HG03565 (cell line): ENCODE results near the gene NCS1.

Source experiments
- ATAC-seq: cut with Tn5 transposase; IDR thresholded peaks from one replicate; pipeline ENCODE4 v1.9.1; 2021; ENCODE audit warnings: mild to moderate bottlenecking, moderate library complexity; ENCODE audit not compliant: unreplicated experiment

The NCS1 gene

DNA sequence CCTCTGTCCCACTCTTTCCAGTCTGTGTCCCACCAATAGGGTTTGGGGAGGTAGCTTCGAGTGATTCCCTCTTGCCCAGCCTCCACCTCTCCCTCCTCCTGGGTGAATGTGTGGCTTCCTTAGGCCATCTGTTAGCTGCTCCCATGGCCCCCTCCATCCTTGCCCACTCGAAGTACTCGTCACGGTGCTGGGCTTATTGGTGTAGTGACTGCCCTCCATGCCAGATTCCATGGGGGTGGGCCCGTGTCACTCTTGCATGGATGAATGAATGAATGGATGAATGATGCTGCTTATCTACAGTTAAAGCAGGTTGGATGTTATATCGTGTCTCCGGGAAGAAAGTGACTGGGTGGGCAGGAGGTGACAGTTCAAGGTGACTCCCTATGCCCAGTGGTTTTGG, 112.5 kb downstream of the NCS1 start:
- no peak for ATAC-seq

DNA sequence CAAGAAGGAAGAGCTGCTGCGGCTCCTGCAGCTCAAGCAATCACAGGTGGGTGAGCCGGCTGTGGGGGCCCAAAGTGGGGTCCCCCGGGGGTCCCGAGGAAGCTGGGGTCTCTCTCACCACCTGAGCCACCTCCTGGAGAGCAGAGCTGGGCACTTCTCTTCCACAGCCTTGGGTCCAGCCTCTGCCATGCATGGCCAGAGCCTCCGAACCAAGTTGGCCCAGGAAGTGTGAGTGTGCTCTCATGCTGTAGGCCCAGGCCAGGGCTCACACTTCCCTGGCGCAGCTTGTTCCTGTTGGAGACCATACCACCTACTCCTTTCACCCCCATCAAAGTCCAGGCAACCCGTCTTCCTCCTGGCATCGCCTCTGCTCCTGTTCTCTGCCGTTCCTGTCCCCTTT, 113.1 kb downstream of the NCS1 start:
- no peak for ATAC-seq

DNA sequence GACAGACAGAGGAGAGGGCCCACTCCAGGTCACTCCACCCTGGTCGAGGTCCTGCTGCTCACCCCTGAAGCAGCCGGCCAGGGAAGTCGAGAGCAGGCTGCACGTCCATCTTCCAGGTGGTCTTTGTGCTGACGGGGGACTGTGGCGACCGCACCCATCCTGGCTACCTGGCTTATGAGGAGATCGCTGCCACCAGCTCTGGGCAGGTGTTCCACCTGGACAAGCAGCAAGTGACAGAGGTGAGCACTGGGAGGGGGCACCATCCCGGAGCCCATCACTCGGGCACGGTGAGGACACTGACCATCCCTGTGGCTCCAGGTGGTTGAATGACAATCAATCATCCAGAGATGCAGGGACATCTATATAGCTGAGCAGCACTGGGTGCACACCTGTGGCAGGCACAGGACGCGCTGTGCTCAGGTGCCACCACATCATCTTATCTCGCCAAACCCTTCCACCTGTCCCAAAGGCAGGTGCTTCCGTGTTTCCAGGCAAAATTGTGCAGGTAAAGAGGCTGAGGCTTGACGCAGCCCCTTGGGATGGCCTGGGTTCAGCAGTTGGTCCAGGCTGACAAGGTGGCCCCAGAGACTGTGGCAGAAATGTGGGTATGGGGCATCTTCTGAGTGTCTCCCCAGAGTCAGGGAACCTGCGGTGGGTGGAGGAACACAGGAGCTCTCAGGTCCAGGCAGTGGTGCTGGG, 114.0 kb downstream of the NCS1 start:
- ATAC-seq = no peak
